Dermis microvascular lymphatic vessel endothelial cell (primary cell): ENCODE data around the gene JPT2. TPM values are rescaled to one million over a fixed set of nuclear protein-coding genes. Genes with fewer than 3 reads are reported as not detected.

Experiments
- DNase-seq, 2 donors: peaks; one replicate each; pipeline versions ENCODE4 v3.0.0 to v3.0.0-alpha.2; 2010; ENCODE audit warnings: low read depth in 2 of 2
- total RNA-seq: library from RNA; depleted of rRNA; stranded (reverse); fragments of >200 nt; gene quantifications from 2 replicates; pipeline ENCODE4 v1.2.1, GENCODE V29; 2014

The JPT2 gene
- total RNA-seq, 1 donor from 2014 or later: 42.5 TPM

DNA sequence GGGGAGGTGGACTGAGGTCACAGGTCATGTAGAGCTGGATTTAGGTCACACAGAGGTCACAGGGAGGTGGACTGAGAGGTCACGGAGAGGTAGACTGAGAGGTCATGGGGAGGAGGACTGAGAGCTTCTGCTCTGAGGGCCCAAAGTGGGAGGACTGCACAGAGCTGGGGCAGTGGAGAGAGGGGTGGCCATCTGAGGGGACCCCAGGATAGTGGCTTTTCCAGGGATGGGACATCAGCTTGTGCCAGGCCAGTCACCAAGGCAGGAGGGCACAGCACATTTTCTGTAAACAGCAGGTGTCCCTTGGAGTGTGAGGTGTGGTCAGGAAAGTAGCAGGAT is 26.1 kb upstream of the JPT2 start:
- no peak for DNase-seq

DNA sequence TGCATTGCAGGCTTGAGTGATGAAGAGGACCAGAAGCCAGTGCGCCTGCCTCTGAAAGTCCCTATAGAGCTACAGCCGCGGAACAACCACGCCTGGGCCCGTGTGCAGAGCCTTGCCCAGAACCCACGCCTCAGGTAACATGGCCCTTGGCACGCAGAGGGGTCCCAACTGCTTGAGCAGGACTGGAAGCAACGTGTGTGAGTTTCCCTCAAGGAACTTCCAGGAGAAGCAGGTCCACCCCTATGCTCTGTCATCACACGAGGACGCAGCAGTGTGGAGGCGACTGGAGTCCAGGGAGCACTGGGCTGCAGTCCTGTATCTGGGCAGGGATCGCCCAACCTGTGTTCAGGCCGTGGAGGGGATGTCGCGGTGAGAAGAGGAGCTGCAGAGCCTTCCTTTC is 25.1 kb upstream of the JPT2 start:
- DNase-seq: no peak

DNA sequence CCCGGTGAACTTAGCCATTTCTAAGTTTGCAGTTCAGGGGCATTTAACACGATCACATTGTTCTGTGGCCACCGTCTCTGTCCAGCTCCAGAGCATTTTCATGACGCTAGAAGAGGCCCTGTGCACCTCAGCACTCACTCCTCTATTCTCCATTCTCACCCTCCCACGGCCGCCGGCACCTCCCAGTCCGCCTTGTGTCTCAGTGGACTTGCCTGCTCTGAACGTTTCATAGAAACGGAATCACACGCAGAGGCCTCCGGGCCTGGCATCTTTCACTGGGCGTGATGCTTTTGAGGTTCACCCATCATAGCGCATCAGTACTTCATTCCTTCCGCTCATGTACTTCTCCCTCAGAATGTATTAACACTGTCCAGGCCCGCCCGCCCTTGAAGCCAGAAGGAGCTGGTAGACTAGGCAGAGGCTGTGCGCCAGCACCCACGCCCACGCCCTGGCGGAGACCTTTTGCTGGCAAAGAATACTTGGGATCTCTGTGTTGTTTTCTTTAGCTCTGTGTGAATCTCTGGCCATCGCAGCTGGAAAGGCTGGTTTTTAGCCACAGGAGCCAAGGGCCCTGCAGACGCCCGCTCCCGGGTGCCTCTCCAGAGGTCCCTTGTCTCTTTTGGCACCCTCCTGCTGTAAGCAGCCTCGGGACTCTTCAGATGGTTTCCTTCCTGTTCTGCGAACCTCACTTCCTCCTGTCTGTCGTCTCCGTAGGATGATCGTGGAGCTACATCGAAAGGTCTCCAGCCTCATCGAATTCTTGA is 23.4 kb upstream of the JPT2 start:
- DNase-seq: no peak

DNA sequence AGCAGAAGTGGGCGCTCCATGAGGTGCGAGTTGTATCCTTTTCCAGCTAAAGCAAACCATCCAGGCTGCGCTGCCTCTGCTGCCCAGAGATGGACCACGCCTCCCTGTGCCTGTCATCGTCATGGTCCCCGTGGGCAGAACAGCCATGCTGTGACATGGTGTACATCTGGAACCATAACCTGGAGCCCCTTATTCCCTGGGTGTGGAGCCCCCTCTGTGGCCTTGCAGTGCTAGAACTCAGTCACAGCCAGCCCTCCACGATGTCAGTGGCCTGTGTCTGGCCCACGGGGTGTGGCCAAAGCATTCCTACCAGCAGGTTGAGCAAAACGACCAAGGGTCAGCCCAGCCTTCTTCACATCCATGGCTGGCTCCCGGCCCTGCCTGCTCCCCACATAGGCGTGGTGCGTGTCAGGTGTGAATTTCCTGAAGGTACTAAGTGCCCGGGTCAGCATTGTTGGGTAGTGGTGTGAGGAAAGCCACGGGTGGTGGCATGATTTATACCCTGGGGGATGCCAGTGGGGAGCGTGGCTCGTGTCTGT is 22.7 kb upstream of the JPT2 start:
- DNase-seq: no peak

DNA sequence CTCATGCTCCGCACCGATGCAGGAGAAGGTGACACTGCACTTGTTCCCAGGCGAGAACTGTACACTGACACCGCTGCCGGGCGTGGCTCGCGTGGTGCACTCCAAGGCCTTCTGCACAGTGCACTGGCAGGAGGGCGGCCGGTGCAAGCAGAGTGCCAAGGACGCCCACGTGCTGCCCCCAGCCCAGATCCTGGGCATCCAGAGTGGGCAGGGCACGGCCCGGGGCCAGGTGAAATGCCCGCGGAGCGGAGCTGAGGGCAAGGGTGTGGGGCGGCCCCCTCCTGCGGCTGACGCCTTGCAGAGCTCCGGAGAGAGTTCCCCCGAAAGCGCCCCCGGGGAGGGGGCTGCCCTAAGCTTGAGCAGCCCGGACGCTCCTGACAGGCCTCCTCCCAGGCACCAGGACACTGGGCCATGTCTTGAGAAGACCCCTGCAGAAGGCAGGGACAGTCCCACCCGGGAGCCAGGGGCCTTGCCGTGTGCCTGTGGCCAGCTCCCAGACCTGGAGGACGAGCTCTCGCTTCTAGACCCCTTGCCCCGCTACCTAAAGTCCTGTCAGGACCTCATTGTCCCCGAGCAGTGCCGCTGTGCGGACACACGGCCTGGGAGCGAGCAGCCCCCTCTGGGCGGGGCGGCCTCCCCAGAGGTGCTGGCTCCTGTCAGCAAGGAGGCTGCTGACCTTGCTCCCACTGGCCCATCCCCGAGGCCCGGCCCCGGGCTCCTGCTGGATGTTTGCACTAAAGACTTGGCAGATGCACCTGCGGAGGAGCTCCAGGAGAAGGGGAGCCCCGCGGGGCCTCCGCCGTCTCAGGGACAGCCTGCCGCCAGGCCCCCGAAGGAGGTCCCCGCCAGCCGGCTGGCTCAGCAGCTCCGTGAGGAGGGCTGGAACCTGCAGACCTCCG is 21.9 kb upstream of the JPT2 start:
- DNase-seq: no peak

DNA sequence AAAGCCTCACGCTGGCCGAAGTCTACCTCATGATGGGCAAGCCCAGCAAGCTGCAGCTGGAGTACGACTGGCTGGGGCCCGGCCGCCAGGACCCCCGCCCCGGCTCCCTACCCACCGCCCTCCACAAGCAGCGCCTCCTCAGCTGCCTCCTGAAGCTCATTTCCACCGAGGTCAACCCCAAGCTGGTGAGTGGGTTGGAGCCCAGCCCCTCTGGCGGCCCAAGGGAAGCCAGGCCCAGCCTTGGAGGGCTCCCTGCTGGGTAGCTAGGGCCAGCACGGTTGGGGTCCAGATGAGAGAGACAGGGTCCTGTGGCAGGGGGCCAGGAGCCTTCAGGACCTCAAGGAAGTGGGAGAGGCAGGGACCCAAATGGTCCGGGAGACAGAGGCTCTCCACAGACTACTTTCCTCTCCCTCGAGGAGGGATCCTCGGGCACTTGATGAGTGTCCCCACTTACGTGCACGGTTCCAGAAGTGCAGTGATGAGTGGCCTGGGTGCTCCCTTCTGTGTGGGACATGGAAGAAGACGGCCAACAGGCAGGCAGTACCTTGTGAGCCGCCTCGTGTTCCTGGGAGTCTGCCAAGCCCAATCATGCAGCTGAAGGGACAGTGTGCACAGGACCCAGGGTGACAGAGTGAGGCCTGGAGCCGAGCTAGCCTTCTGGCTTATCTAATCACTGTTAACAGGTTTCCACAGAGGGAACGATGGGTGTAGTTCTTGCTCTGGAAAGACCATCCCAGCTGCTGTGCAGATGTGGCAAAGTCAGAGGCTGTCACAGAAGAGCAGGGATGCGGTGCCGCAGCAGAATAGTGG is 21.1 kb upstream of the JPT2 start:
- no peak for DNase-seq

DNA sequence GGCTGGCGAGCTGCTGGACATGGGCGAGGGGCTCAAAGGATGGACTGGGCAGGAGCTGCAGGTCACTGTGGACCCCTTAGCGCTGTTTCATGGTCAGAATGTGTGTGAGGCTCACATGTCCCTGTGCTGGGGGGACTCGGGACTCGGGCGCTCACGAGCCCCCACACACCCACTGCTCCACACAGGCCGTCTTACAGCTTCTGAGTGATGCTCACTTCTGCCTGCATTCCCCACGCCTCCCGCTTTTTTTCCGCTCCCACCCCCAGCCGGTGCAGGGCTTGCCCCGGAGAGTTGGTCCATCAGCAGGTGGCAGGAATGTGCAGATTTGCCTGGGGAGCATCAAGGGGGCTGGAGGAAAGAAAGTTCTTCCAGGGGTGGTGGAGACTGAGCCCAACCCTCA is 20.2 kb upstream of the JPT2 start:
- no peak for DNase-seq

DNA sequence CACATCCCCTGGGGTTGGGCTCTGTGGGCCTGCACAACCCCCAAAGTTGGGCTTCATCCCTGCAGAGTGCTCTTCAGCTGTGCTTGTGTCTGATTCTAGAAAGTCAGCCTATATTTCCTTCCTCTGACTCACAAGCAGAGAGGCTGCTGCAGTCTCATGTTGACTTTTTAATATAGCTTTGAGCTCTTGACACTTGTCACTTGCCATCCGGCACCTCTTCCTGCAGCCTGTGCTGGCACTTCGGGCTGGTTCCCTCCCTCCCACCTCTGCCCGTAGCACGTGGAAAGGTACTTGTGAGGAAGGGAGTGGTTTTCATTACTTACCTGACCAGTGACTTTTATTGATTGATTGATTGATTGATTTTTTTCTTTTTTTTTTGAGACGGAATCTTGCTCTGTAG is 19.0 kb upstream of the JPT2 start:
- peak in 1 of 2 donors; percentile 36 for DNase-seq

DNA sequence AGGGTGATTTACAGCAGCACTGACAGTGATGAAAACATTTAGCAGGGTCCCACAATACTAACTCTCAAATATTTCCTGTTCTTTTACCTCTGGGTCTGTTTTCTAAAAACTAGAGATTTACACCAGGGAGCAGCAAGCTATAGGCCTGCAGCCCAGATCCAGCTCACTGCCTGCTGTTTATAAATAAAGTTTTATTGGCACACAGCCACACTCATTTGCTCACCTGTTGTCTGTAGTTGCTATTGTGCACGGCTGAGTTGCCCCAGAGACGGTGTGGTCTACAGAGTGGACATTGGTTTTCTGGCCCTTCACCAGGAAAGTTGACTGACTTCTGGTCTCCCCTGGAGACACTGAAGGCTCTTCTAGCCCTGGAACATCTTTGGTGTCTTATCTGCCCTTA is 16.3 kb upstream of the JPT2 start:
- DNase-seq: no peak

DNA sequence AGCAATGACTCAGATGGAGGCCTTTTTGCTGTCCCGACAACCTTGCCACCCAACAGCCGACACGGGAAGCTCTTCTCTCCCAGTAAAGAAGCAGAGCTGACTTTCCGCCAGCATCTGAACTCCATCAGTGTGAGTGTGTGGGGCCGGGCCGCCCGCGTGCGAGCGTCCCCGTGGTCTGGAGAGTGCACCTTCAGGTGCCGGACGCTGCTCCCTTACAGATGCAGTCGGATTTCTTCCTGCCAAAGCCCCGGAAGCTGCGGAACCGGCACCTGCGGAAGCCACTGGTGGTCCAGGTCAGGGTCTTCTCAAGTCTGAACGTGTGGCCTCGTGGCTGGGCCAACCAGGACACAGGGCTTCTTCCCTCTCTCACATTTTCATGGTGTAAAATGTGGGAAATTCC is 15.5 kb upstream of the JPT2 start:
- DNase-seq: no peak

DNA sequence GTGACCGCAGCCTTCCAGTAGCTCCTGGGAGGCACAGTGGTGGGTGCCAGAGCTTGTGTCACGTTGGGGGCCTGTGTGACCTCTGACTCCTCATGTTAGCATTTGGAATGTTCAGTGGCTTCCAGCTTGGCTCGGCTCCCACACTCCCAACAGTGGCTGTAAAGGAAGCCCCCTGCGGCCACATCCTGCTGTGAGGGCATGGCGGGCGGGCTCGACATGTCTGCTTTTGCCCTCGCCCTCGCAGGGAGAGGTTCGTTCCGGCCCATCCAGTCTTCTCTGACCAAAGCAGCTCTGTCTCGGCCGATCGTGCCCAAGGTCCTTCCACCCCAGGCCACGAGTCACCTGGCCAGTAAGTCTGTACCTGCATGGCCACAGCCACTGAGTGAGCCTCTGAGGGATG is 12.2 kb upstream of the JPT2 start:
- DNase-seq: no peak

DNA sequence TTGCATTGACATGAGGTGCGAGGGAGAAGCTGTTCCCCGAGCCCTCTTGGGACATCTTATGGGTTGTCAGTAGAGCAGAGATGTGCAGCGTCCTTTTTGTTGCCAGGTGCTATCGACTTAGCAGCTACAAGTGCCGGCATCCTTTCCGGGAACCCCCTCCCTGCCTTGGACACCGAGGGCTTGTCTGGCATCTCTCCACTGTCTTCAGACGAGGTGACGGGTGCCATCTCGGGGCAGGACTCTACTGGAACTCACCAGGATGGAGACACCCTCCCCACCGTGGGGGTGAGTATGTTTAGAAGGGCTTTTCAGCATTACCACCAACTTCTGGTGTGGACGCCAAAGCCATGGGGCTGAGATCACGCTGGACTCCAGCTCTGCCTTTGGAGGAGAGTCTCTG is 11.8 kb upstream of the JPT2 start:
- DNase-seq: no peak

DNA sequence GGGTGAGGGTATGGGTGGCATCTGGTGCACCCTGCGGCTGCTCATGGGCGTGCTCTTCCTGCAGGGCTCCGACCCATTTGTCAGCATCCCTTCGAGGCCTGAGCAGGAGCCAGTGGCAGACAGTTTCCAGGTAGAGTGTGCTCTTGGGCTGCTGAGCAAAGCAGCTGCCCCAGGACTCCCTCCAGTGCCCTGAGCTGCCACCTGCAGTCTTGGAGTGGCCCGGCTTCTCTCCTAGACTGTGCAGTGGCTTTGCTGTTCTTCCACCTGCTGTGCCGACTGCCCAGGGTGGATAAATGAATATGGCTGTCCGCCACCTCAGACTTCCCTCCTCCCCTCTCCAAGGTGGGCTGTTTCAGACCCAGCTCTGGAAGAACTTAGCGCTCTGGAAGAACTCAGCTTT is 10.8 kb upstream of the JPT2 start:
- no peak for DNase-seq

DNA sequence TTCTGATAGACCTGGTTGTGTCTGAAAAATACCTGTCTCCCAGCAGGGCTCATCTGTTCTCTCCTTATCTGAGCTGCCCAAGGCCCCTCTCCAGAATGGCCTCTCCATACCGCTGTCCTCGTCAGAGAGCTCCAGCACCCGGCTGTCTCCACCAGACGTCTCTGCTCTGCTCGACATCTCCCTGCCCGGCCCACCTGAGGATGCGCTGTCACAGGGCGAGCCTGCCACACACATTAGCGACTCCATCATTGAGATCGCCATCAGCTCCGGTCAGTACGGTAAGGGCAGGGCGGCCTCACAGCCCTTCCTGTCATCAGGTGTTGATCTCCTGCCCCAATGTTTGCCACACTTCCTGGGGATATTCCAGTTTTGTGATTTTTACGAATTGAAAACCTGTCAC is 10.2 kb upstream of the JPT2 start:
- DNase-seq: no peak

DNA sequence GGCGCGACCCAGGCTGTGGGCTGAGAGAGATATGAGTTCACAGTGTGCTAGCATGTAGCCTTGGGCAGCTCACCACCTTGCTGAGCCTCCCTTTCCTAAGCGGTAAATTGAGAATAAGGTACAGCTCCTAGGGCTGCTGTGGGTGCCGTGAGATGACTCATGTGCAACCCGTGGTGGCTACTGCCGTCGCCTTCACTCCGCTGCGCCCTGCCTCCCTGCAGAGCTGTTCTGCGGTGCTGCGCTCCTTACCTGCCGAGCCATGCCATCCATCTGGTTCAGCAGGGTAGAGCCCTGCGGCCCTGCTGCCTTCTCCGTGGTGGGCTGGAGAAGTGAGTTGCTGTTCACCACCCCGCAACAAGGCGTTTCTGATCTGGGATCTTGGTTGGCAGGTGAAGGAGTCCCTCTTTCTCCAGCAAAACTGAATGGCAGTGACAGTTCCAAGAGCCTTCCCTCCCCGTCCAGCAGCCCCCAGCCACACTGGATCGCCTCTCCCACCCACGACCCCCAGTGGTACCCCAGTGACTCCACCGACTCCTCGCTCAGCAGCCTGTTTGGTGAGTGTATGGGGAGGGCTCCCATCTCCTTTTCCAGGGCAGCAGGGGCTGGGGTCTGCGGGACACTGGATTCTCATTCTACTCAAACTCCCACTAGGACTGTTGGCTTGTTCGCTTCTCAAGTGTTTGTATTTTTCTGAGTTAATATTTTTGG is 9.3 kb upstream of the JPT2 start:
- no peak for DNase-seq

DNA sequence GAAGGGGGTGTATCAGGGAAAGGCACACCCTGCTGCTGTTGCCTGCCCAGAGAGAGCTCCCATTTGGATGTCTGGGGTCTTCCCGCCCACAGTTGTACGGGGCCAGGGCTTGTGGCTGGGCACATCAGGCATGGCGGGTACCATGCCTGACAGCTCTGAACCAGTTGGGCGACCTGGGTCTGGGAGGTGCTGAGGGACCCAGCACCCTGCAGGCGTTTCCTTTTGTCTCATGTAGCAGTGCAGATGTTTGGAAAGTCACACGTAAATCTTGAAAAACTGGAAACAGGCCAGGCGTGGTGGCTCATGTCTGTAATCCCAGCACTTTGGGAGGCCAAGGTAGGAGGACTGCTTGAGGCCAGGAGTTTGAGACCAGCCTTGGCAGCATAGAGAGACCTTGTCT is 8.4 kb upstream of the JPT2 start:
- no peak for DNase-seq

DNA sequence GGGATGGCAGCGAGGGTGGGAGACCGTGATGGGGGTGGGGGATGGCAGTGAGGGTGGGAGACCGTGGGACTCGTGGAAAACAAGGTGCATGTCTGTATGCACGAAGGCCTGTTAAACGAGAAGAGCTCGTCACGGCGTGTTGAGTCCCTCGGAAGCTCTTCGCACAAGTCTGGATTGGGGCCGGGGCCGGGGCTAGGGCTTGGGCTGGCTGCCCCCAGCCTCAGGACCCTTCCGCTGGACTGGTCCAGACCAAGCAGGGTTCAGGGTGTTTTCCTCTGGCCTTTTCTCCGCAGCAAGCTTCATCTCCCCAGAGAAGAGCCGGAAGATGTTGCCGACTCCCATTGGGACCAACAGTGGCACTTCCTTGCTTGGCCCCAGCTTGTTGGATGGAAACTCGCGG is 7.7 kb upstream of the JPT2 start:
- DNase-seq: no peak

DNA sequence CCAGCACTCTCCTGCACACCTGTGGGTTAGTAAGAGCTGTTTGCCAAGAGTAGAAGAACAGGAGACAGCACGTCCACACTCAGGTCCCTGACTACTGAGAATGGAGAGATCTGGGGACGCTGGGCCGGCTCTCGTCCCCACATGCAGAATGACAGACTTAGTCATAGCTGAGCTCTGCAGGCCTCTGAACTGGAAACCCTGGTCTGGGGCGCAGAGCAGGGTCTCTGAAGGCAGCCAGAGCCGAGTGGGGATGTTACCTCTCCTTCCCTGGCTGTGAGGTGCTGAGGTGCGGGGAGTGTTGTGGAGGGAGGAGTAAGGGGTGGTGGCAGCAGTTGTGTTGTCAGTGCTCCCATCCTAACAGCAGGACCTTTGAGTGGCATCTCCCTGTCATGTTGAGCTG is 7.2 kb upstream of the JPT2 start:
- DNase-seq: no peak

DNA sequence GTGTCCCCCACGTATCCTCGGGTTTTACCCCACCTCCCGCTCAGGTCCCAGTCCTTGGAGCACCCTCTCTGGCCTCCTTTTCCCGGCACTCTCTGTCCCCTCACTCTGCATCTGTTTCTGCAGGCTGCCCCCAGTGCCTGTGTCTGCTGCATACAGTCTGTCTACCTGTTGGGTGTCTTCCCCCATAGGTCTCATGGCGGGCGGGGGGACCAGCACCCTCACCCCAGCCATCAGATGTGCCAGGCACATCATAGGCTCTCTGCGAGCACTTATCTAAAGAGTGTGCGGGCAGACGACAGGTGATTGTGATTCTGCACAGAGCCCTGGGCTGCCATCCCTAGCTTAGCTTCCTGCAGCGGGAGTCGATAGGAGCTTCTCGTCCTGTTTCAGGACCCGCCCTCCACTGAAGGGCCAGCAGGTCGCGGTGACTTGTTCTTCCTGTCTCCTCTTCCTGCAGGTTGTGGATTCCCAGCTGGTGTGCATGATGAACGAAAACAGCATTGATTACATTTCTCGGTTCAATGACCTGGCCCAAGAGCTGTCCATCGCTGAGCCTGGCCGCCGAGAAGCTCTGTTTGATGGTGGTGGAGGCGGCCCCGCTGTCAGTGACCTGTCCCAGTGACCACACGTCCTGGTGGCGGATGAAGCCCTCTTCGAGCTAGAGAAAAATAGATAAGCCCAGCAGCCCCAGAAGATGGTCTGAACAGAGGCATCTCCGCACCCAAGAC is 4.5 kb upstream of the JPT2 start:
- peak in 1 of 2 donors; percentile 24 for DNase-seq

DNA sequence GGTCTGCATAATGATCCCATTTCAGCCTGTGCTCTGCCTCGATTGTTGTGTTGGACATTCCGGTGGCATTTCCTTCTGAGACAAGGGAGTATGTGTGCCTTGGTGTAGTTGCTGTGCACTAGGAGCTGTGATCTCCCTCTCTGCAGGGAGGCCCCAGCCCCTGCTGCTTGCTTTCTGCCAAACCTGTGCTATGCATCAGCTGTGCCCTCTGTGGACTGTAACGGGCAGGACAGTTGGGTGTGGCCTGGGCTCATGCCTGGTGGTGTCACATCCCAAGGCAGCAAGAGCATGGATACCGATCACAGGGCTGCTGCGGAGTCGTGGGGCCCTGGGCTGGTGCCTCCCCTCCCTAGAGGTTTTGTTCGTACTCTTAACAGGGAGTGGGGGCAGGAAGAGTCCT is 3.8 kb upstream of the JPT2 start:
- DNase-seq: no peak
